Measurements from ENCODE around the gene FBXL2.

The FBXL2 gene, protein sequence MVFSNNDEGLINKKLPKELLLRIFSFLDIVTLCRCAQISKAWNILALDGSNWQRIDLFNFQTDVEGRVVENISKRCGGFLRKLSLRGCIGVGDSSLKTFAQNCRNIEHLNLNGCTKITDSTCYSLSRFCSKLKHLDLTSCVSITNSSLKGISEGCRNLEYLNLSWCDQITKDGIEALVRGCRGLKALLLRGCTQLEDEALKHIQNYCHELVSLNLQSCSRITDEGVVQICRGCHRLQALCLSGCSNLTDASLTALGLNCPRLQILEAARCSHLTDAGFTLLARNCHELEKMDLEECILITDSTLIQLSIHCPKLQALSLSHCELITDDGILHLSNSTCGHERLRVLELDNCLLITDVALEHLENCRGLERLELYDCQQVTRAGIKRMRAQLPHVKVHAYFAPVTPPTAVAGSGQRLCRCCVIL

DNA sequence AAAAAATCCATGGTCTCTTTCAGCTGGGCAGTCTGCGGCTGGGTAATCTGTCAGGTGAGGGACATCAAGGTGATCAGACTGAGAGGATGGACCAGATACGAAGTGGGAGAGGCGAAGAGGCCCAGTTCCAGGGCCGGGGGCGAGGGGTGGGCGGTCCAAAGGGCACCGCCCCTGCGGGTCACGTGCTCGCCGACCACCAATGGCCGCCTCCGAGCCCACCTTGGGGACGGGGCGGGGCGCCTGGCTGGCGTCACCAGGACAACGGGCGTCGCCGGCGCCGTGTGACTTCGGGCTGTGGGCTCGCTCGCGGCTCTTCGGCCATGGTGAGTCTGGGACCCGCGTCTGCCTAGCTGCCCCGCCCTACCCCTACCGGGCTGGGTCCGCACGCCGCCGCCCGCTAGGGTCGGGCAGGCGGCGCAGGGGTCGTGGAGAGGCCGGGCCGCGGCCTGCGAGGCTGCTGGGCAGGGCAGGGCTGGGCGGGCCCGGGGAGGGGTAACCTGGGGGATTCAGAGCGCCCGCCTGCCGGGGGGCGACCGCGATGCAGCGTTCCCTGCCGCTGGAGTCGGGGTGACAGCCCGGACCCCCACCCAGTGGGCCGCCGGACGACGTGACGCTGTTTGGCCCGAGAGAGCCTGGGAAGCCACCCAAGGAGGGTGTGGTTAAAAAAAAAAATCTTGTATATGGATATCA lies at the start of gene FBXL2:
Gene FBXL2 (plus strand): TSS at position 250 of the 690 bp plus-strand sequence. CDS start 71 bp downstream, at position 321.
- no peak for FAIRE-seq

DNA sequence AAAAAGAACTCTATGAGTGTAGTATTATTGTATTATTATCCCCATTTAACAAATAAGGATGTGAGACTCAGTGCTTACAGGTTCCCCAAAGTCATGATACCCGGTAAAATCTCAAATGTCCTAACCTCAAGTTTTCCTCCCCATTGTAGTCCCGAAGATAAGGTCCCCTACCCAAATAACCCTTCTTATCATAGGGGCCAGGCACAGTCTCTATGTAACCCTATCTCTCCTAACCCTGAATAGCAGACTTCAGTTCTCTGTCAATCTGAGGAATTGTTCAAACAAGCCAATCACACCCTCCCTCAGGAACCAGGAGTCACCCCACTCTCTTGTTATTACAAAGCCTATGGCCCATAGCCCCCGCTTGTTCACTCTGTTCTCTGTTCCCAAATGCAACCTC lies 48.2 kb upstream of the FBXL2 start:
- FAIRE-seq, result no peak

DNA sequence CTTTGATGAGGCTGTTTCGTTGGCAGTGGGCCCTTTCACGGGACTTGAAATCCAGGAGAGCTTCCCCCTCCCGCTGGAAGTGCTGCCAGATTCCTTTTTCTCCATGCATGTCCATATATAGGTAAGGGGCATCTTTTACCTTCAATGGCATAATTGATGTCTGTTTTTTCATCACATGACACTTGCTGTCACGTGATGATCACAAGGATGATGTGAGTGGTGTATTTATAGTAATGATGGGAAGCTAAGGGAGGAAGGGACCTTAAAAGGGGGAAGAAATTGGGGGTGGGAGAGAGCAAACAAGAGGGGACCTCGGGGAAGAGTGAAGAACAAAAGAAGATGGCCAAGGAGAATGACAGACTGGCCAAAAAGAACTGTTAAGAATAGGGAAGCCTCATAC lies 47.3 kb upstream of the FBXL2 start:
- no peak for FAIRE-seq

DNA sequence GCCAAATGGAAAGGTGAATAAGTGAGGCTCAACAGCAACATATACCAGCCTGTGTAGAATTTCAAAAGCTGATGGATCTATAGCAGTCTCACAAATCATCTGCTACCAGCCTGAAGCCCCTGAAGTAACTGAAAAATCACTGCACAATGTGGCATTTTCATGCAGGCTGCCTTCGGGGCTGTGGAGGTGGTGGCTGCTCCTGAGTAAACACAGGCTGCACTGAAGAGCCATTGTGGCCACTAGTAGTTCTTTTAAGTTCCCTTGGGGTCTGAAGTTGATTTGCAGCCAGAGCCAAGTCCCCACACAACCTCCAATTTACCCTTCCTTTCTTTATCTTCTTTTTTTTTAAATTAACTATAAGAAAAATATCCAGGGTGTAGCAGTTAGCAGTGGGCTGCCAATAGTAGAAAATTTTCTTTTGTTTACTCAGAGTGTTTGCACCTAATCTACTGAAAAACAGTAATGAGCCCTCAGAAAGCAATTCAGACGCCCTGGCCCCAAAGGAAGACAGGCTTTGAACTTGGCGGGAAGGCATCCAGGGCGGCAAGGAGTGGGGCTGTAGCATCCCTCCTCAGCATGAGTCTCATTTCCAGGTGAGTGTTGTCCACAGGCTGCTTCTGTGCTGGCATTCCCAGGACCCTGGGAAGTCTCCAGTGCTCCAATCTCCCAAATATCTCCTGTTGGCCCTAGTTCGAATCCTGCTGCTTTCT lies 45.3 kb upstream of the FBXL2 start:
- FAIRE-seq, result no peak

DNA sequence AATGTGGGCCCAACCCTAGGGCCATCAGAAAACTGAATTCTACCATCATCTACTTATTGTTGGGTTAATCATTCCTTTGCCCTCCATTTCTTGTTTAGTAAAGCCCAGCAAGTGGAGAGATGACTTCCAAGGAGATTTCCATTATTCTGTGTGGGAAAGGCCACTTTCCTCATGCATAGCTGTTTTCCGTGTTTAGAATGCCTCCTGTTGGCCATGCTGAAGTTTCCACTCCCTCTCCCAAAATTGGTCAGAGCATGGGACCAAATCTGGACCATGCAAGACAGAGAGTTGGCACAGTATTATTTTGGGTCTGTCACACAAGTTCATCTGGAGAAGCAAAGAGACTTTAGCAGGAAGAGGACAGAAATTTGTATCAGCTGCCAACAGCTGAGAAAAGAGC lies 43.4 kb upstream of the FBXL2 start:
- FAIRE-seq, result no peak

DNA sequence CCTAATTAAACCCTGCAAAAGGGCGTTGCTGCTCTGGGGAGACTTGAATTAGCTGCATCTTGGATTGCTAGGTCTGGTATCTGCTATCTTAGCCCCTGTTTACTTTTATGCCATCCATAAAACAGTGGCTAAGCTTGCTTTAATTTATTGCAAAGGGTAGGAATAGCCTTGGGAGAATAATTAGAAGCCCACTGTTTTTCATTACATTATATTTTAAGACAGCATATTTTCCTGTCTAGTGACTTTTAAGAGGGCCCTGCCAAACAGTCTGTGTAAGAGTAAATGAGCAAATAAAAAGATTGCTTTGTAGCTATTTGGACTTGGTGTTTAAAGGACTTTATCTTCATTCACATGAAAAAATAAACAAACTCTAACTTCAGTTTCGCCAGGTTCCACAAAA lies 41.2 kb upstream of the FBXL2 start:
- no peak for FAIRE-seq

DNA sequence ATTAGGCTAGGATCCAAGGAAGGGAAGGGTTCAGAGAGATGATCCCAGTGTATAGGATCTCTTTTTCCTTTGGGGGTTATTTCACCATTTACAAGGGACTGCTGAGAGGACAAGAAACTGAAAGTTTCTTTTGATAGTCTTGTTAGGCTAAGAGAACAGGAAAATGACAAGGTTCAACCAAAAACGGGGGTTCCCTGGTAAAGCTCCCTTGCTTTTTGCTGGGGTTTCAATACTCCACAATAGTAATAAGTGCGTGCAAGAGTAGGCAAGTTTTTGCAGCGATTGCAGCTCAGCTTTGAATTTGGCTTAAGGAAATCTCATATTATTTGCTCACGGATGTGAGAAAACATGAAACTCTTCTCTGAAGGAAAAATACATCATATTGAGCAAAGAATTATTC lies 39.8 kb upstream of the FBXL2 start:
- no peak for FAIRE-seq

DNA sequence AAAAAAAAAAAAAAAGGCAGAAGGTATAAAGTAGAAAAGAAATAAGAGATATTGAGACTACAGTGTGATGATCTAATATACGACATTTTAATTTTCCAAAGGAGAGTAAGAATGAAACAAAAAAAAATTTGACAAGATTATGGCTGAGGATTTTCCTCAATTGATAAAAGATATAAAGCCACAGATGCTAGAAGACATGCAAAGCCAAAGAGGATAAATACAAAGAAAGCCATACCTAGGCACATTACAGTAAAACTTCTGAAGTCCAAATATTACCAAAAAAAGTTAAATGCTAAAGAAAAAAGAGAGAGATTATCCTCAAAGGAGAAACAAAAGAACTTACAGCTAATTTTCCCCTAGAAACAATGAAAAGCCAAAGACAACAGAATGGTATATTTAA lies 38.3 kb upstream of the FBXL2 start:
- FAIRE-seq, result no peak

DNA sequence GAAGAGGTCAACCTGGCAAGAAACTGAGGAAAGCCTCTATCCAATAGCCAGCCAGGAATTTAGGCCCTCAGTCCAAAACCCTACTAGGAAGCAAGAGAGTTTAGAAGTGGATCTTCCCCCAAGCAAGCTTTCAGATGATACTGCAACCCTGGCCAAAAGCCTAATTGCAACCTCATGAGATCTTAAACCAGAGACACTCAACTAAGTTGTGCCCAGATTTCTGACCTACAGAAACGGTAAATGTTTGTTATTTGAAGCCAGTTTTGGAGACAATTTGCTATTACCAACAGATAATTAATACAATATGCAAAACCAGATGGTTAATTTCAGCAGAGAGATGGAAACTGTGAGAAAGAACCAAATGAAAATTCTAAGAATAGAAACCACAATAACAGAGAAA lies 37.0 kb upstream of the FBXL2 start:
- no peak for FAIRE-seq

DNA sequence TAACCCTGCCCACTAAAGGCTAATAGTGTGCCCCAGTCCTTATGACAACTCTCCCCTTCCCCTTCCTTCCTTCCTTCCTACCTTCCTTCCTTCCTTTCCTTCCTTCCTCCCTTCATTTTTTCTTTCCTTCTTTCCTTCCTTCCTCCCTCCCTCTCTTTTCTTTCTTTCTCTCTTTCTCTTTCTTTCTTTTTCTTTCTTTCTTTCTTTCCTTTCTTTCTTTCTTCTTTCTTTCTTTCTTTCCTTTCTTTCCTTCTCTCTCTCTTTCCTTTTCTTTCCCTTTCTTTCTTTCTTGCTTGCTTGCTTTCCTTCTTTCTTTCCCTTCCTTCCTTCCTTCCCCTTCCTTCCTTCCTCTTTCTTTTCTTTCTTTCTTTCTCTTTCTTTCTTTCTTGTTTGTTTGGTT lies 30.5 kb upstream of the FBXL2 start:
- FAIRE-seq, result no peak

DNA sequence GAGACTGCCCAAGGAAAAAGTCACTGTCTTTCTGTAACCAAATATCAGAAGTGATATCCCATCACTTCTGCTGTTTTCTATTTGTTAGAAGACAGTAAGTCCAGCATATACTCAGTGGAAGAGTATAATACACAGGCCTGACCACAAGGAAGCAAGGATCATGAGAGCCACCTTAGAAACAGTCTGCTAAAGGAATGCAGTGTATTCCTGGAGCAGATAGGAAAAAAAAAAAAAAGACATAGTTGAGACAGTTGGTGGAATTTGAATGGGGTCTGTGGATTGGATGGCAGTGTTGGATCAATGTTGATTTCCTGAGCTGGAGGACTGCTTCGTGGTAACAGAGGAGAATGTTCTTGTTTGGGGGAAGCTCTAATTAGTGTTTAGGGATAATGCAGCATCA lies 26.5 kb upstream of the FBXL2 start:
- FAIRE-seq, result no peak

DNA sequence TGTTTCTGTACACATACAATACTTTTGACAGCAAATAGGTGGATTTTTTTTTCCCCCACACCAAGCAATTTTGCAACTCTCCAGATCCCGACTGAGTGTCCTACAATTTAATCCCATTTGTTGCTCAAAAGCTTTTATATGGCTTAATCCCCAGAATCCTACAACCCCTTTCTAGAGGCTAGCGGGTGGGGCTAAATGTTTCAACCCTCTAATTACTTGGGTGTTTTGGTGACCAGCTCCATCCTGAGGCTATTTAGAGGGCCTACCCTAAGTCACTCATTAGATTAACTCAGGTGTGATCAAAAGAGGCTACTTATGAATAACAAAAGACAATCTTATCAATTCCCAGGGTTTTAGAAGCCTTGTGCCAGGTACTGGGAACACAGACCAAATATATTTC lies 21.0 kb upstream of the FBXL2 start:
- FAIRE-seq, result no peak

DNA sequence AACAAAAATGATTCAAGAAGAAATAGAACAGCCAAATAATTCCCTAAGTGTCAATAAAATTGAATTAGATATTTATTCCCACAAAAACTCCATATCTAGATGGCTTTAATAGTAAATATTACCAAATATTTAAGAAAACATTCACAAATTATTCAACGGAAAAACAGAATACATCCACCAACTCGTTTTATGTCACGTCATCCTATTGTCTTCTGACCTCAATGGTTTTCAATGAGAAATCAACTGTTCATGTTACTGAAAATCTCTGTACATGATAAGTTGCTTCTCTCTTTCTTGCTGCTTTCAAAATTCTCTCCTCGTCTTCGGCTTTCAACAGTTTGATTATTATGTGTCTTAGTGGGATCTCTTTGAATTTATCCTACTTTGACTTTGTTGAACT lies 17.1 kb upstream of the FBXL2 start:
- FAIRE-seq, result no peak

DNA sequence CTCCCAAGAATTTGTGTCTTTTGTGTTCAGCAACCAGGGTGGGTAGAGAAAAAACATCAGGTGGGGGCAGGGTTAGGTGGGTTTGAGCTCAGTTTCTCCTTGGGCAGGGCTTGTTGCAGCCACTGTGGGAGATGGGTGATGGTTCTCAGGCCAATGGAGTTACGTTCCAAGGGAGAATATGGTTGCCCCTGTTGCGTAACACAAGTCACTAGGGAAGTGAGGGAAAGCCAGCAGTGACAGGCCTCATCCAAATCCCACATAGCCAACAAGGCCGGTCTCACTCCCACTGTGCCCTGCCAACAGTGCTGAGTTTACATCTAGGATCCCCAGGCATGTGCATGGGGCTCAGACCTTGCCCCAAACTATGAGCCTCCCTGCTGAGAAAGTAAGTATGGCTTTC lies 7.9 kb upstream of the FBXL2 start:
- FAIRE-seq, result no peak

DNA sequence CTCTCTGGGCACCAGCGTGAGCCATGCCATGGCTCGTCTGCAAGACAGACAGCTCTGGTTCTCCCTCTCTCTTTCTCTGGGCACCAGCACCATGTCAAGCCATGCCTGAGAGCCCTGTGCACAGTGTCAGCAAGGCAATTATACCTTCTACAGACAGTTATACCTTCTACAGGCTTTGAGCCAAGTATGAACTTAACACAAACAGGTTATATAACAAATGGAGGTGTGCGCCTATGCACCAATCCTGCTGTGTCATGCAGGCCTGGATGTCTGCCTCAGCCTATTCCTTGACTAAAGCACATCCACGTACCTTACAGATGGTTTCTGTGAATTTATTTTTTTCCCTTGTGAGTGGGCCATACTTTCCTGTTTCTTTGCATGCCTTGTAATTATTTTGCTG lies 5.9 kb upstream of the FBXL2 start:
- FAIRE-seq, result no peak

DNA sequence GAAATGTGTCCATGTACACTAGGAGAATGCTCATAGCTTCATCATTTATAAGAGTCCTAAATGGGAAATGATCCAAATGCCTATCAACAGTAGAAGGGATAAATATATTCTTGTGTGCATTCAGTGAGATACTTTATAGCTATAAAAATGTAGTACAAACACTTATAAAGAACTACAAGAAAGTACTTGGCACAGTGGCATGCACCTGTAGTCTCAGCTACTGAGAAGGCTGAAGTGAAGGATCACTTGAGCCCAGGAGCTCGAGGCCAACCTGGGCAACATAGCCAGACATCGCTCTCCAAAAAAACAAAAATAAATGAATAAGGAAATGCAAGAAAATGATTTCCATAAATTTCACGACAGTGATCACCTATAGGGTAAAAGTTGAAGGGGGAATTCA lies 3.6 kb upstream of the FBXL2 start:
- FAIRE-seq, result no peak

DNA sequence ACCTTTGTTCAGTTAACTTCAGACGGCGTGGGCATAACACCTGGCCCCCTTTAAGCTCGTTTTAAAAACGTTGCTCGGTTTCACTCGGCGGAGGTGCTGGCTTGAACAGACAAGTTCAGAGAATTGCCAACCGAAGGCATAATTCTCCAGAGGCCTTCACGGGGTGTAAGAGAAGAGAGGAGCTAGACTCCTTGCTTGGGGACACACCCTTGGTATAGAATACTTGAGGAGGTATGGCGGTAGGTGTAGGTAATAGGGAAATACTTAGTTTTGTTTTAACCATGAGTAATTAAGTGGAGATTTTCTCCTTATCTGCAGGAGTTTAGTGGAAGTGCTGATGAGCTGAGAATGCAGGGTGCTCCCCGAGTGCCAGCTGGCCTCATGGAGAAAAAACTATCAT lies 921 bp downstream of the FBXL2 start:
- no peak for FAIRE-seq

DNA sequence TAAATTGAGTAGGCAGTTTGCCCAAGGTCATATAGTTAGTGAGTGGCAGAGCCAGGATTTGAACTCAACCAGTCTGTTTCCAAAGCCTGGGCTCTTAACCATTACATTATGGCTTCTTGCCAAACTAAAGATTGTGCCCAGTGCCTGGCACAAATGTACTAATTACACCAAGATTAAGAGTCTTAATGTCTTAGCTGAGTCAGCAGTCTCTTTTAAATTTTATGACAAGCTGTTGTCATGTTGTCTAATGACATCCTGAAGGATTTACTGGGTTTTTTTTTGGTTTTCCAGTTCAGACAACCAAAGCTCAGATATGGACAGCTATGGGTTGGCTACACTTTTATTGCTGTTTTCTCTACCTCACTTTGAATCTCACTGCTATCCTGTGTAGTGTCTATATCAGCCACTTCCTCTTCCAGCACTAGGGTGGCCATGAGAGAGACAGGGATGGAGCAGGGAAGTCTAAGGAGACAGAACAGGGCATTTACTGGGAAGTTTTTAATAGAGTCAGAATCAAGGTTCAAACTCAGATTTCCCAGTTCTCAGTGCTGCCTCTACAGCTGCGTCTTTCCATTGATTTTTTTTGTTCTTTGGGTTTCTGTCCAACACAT lies 10.5 kb downstream of the FBXL2 start:
- no peak for FAIRE-seq

DNA sequence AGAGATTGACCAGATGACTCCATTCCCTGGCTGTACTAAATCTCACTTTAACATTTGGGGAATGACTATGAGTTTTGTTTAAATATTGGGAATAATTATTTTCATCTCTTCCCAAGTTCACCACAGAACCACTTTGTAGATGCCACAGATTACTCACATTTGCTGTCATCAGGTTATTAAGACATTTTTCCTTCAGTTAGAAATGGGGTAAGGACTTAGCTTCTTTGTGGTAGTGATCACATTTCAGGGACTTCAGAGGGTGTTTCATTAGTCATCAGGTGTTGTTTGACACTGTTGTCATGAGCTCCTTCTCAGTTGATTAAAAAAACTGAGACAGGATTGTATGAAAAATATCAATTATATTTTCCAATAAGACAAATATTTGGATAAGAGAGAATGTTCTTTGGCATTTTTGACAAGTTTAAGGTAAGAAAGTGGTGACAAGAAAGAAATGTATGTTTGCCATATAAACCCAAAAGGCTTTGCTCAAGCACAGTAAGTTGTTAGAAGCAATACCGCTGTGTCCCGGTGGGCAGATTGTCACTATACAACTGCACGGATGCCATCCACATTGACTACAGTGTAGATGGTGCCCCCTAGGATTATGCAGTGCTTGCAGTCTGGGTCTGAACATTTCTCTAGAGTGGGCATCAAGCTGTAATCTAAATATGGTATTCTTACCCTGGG lies 22.3 kb downstream of the FBXL2 start:
- FAIRE-seq, result no peak

DNA sequence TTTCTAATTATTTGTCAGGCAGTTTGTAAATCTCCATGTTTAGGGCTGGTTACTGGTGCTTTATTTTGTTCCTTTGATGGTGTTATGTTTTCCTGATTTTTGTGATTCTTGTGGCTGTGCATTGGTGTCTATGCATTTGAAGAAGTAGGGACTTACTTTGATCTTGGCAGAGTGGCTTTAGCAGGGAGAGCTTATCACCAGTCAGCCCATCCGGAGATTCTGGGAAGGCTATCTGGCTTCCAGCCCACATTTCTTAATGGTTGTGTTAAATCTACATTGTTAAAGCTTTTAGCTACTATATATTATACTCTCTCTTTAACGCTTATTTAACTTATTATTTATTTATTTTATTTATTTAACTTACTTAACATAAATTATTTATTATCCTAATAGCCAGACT lies 35.1 kb downstream of the FBXL2 start:
- FAIRE-seq, result no peak

DNA sequence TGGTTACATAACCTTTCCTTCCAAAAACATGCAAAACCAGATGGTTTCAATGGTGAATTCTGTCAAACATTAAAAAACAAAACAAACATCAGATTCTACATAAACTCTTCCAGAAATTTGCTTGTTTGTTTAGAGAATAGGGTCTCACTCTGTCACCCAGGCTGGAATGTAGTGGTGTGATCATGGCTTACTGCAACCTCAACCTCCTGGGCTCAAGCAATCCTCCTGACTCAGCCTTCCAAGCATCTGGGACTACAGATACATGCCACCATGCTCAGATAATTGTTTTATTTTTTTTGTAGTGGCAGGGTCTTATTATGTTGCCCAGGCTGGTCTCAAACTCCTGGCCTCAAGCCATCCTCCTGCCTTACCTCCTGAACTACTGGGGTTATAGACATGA lies 36.1 kb downstream of the FBXL2 start:
- FAIRE-seq, result no peak

DNA sequence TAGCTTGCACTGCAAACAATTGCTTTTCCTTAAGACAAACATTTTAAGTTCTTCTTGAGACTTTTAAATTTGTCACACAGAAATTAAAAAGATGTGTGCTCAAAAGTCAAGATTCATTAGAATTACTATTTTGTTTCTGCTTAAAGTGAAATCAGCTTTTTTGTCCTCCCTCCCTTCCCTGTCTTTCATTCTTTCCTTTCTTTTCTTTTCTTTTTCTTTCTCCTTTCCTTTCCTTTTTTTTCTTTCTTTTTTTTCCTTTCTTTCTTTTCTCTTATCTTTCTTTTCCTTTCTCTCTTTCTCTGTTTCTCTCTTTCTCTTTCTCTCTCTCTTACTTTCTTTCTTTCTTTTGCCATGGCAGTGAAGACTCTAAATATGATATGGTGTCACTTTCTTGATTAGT lies 37.8 kb downstream of the FBXL2 start:
- FAIRE-seq, result no peak

DNA sequence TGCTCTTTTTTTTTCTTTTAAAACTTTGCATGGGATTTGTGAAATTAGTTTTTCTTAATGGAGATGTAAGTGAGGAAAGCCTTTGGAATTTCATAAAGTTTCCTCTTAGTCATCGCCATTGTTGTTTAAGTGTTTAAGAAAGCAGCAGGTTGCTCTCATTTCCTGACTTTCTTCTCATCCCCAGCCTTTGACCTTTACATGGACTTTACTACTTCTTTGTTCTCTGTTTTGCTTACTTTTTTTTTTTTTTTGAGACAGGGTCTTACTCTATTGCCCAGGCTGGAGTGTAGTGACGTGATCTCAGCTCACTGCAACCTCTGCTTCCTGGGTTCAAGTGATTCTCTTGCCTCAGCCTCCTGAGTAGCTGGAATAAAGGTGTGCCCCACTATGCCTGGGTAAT lies 38.6 kb downstream of the FBXL2 start:
- FAIRE-seq, result no peak
